Lung (tissue), 12 donors: ENCODE data around the gene SPATA6. TPM values are rescaled to one million over a fixed set of nuclear protein-coding genes. Genes with fewer than 3 reads are reported as not detected.

Source experiments
- ATAC-seq: fragments of 200-7000 bp; cut with Tn5 transposase; one replicate; pipeline ENCODE4 v1.9.1; 2020; ENCODE audit warnings: moderate number of reproducible peaks; ENCODE audit not compliant: insufficient read depth, low FRiP score
- DNase-seq, 3 donors: peaks; one replicate each; pipeline ENCODE4 v3.0.0-alpha.2; 2013 to 2017
- H3K27ac ChIP-seq, 2 donors: one replicate each; pipeline ENCODE4 v1.5.1; 2013; ENCODE audit warnings: mild to moderate bottlenecking in 2 of 2, moderate library complexity in 2 of 2, control low read depth in 1 of 2, inconsistent platforms in 1 of 2, low read depth in 1 of 2, low read length in 1 of 2
- H3K27me3 ChIP-seq, 3 donors: one replicate each; pipeline ENCODE4 v1.5.1; 2013; ENCODE audit warnings: low read length in 2 of 3; ENCODE audit not compliant: control insufficient read depth in 3 of 3, insufficient read depth in 3 of 3
- H3K36me3 ChIP-seq, 4 donors: one replicate each; pipeline ENCODE4 v1.5.1; 2013; ENCODE audit warnings: low read length in 4 of 4, mild to moderate bottlenecking in 1 of 4, moderate library complexity in 1 of 4; ENCODE audit not compliant: control insufficient read depth in 4 of 4, insufficient read depth in 4 of 4
- H3K4me1 ChIP-seq, 5 donors: one replicate each; pipeline ENCODE4 v1.5.1; 2013; ENCODE audit warnings: low read length in 5 of 5, mild to moderate bottlenecking in 2 of 5, moderate library complexity in 1 of 5; ENCODE audit not compliant: control insufficient read depth in 5 of 5, insufficient read depth in 5 of 5
- H3K4me3 ChIP-seq: one replicate; pipeline ENCODE4 v1.5.1; 2013; ENCODE audit warnings: mild to moderate bottlenecking, control low read depth, moderate library complexity
- H3K9ac ChIP-seq, 2 donors: one replicate each; pipeline ENCODE4 v1.5.1; 2013; ENCODE audit warnings: low read length in 2 of 2, control low read depth in 1 of 2; ENCODE audit not compliant: insufficient read depth in 1 of 2
- H3K9me3 ChIP-seq, 4 donors: one replicate each; pipeline ENCODE4 v1.5.1; 2013; ENCODE audit warnings: low read length in 3 of 4, mild to moderate bottlenecking in 1 of 4, moderate library complexity in 1 of 4; ENCODE audit not compliant: control insufficient read depth in 4 of 4, insufficient read depth in 3 of 4
- WGBS, 2 donors: extraction: QIAGEN DNeasy Blood & Tissue Kit; methylation state at CpG; one replicate each; pipeline ENCODE4 v1.1.7; 2013; 5-methylcytosine and 5-hydroxymethylcytosine counted together
- polyA plus RNA-seq, 2 donors: library from polyadenylated mRNA; stranded (reverse); fragments of 200-250 nt; gene quantifications; one replicate each; pipeline ENCODE4 v1.2.1, GENCODE V29; 2013
- total RNA-seq, 2 donors: library from RNA; depleted of rRNA in 1 of 2; stranded (reverse); fragments of >200 nt in 1 of 2; gene quantifications; one replicate each; pipeline ENCODE4 v1.2.1, GENCODE V29; 2014 to 2021
- TF ChIP-seq, protein P1 (sequence below): IDR thresholded peaks from 2 replicates; pipeline ENCODE4 v1.5.1; 2012; ENCODE audit warnings: mild to moderate bottlenecking; ENCODE audit errors: control extremely low read depth, extremely low read depth
- donor health status: control.
- donor health status: control.
- donor health status: Bipolar disorder and iron deficiency.
- donor health status: healthy.
- donor health status: DM: yes; HTN: yes; CAD: no.

Gene SPATA6
- total and polyA plus RNA-seq, 4 donors: 4.1 to 94.2 (median 17.6) TPM

DNA sequence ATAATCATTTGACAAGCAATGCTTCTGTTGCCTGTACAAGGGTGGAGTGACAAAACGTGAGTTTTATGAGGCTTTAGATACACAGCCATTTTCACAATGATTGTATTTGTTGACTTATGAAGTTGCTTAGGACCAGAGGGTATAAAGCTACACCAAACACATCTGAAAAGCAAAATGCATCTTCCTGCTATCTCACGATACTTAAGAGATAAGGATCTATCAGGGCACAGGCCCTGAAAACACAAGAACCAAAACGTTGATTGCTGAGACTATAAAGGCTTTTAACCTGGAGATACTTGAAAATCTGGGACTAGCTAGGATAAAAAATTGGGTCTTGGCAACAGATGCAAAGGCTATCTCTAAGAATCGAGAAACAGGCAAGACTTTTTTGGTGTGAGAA lies 133.7 kb downstream of the SPATA6 start:
- H3K4me1 ChIP-seq: no peaks in the 10 kb centered on the region
- ATAC-seq: no peak
- no peaks in the 10 kb centered on the region for H3K27me3 ChIP-seq
- H3K4me3 ChIP-seq: no peak overlapping the region
- no peak for DNase-seq
- H3K9me3 ChIP-seq: peaks cover 0 to 10% (median 1%) of the 10 kb centered on the region in 4 donors
- no peak overlapping the region for H3K27ac ChIP-seq
- TF ChIP-seq, protein P1, sequence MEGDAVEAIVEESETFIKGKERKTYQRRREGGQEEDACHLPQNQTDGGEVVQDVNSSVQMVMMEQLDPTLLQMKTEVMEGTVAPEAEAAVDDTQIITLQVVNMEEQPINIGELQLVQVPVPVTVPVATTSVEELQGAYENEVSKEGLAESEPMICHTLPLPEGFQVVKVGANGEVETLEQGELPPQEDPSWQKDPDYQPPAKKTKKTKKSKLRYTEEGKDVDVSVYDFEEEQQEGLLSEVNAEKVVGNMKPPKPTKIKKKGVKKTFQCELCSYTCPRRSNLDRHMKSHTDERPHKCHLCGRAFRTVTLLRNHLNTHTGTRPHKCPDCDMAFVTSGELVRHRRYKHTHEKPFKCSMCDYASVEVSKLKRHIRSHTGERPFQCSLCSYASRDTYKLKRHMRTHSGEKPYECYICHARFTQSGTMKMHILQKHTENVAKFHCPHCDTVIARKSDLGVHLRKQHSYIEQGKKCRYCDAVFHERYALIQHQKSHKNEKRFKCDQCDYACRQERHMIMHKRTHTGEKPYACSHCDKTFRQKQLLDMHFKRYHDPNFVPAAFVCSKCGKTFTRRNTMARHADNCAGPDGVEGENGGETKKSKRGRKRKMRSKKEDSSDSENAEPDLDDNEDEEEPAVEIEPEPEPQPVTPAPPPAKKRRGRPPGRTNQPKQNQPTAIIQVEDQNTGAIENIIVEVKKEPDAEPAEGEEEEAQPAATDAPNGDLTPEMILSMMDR: no peak
- peaks cover 0 to 21% (median 9%) of the 10 kb centered on the region in 4 donors for H3K36me3 ChIP-seq
- H3K9ac ChIP-seq: no peak overlapping the region
- WGBS, 2 donors: 65 to 76% methylated on average over 4 of the region's 4 CpGs

DNA sequence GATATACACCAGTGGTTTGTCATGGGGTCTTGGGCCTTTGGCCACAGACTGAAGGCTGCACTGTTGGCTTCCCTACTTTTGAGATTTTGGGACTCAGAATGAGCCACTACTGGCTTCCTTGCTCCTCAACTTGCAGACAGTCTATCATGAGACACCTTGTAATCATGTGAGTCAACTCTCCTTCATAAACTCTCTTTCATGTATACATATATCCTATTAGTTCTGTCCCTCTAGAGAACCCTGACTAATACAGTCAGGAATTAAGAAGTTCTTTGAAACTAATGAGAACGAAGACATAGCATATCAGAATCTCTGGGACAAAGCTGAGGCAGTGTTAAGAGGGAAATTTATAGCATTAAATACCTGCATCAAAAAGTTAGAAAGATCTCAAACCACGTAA lies 138.7 kb downstream of the SPATA6 start:
- Histone ChIP-seq H3K9me3 (peaks cover 6 to 28% (median 9%) of the 10 kb centered on the region in 4 donors), H3K27me3 (no peaks in the 10 kb centered on the region), H3K27ac (no peak overlapping the region), H3K36me3 (peaks cover 0 to 30% (median 20%) of the 10 kb centered on the region in 4 donors), H3K4me3 (no peak overlapping the region), H3K9ac (no peak overlapping the region), H3K4me1 (no peaks in the 10 kb centered on the region)
- TF ChIP-seq, protein P1: no peak
- DNase-seq (no peak), ATAC-seq (no peak)
- WGBS, 2 donors: 48 to 49% methylated on average over 2 of the region's 2 CpGs

DNA sequence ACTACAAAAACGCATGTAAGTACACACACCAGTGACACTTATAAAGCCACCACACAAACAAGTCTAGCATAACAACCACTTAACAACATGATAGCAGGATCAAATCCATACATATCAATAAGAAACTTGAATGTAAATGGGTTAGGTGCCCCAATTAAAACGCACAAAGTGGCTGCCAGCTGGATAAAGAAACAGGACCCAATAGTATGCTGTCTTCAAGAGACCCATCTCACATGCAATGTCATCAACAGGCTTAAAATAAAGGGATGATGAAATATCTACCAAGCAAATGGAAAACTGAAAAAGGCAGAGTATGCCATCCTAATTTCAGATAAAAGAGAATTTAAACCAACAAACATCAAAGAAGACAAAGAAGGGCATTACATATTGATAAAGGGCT lies 139.9 kb downstream of the SPATA6 start:
- TF ChIP-seq, protein P1: no peak
- Histone ChIP-seq H3K9me3 (peaks cover 7 to 28% (median 9%) of the 10 kb centered on the region in 4 donors), H3K4me3 (no peak overlapping the region), H3K4me1 (no peaks in the 10 kb centered on the region), H3K27ac (no peak overlapping the region), H3K36me3 (peaks cover 0 to 33% (median 20%) of the 10 kb centered on the region in 4 donors), H3K9ac (no peak overlapping the region), H3K27me3 (no peaks in the 10 kb centered on the region)
- ATAC-seq (no peak), DNase-seq (no peak)
- 84 to 89% methylated on average over 2 of the region's 2 CpGs for WGBS, 2 donors

- H3K36me3 ChIP-seq: peaks cover 8 to 43% (median 23%) of the 10 kb centered on the region in 4 donors
- TF ChIP-seq, protein P1: no peak
These were observed 142.1 kb downstream of the SPATA6 start for GRCh38 chr1:48329905-48330304.

More at GRCh38 chr1:48329905-48330304, 142.1 kb downstream of the SPATA6 start:
- Histone ChIP-seq H3K9me3 (peaks cover 9 to 21% (median 14%) of the 10 kb centered on the region in 4 donors), H3K4me1 (no peaks in the 10 kb centered on the region), H3K27me3 (no peaks in the 10 kb centered on the region), H3K9ac (no peak overlapping the region), H3K4me3 (no peak overlapping the region), H3K27ac (no peak overlapping the region)
- 88 to 92% methylated on average over 2 of the region's 2 CpGs for WGBS, 2 donors
- ATAC-seq: no peak
- DNase-seq: no peak
